HepG2 (cell line): Measurements from ENCODE around the gene PLCB2. TPM values are rescaled to one million over a fixed set of nuclear protein-coding genes. Genes with fewer than 3 reads are reported as not detected.

Source experiments
- ATAC-seq: fragments of 200-7000 bp; cut with Tn5 transposase; 3 replicates; pipeline ENCODE4 v1.9.1; 2020; ENCODE audit warnings: mild to moderate bottlenecking, moderate library complexity
- BruUV-seq: library from RNA; stranded (reverse); fragments of 400-500 nt; replicated peaks from 2 replicates; lab custom pipeline; 2021; lab: Mats Ljungman, UMichigan
- CTCF ChIA-PET: fragments of 300-600 bp; formaldehyde crosslinking; extraction: SDS; loops from one replicate; lab custom pipeline; 2021; ENCODE audit warnings: low total read pairs, inconsistent platforms, low intra/inter-chr PET ratio; lab: Yijun Ruan, JAX
- POLR2A ChIA-PET: fragments of 350-600 bp; sonication (Branson Sonifier 250); formaldehyde crosslinking; loops from one replicate; lab custom pipeline; 2020; ENCODE audit warnings: antibody characterized with exemption, inconsistent platforms; lab: Yijun Ruan, JAX
- DNase-seq: peaks from one replicate; pipeline ENCODE4 v3.0.0-alpha.2; 2015; ENCODE audit warnings: low spot score
- FAIRE-seq: peaks from 3 replicates; lab custom pipeline; 2011; peaks lifted over from hg19 to GRCh38; lab: Jason Lieb, UNC
- H2AFZ ChIP-seq: one replicate; pipeline ENCODE4 v1.6.1; 2011; ENCODE audit warnings: low read length, inconsistent platforms
- H3K27ac ChIP-seq: fragments of 300-600 bp; 3 replicates; pipeline ENCODE4 v1.8.0; 2011; ENCODE audit warnings: mixed run types, mild to moderate bottlenecking, mixed read lengths, low read length, inconsistent platforms; ENCODE audit not compliant: insufficient read depth; ENCODE audit errors: extremely low read length
- H3K27me3 ChIP-seq, 2 experiments: fragments of 200-600 bp in 1 of 2; 2 replicates in 1 of 2; 3 replicates in 1 of 2; pipeline versions ENCODE4 v1.6.0 to v1.8.0; 2011; ENCODE audit warnings: low read length in 2 of 2, mild to moderate bottlenecking in 2 of 2, moderate library complexity in 2 of 2, inconsistent platforms in 1 of 2; ENCODE audit not compliant: insufficient read depth in 2 of 2, control insufficient read depth in 1 of 2
- H3K36me3 ChIP-seq, 2 experiments: fragments of 200-600 bp in 1 of 2; replicated peaks in 1 of 2; 2 replicates in 1 of 2; 3 replicates in 1 of 2; pipeline versions ENCODE4 v1.5.1 to v1.8.0; 2011; ENCODE audit warnings: low read length in 2 of 2, inconsistent platforms in 1 of 2; ENCODE audit not compliant: insufficient read depth in 2 of 2, control insufficient read depth in 1 of 2
- H3K4me1 ChIP-seq: 2 replicates; pipeline ENCODE4 v1.5.1; 2012; ENCODE audit warnings: low read length, inconsistent platforms; ENCODE audit not compliant: insufficient read depth
- H3K4me2 ChIP-seq: 2 replicates; pipeline ENCODE4 v1.6.0; 2011; ENCODE audit warnings: low read depth, low read length, inconsistent platforms
- H3K4me3 ChIP-seq, 3 experiments: fragments of 200-600 bp in 1 of 3; sonication (generic), shearing (Covaris generic) in 1 of 3; replicated peaks in 1 of 3; 2 replicates each; pipeline ENCODE4 v1.5.1; 2011 to 2016; ENCODE audit warnings: low read length in 3 of 3, inconsistent platforms in 2 of 3, low read depth in 2 of 3, mild to moderate bottlenecking in 2 of 3, control low read depth in 1 of 3, mixed read lengths in 1 of 3; ENCODE audit not compliant: insufficient read depth in 1 of 3
- H3K79me2 ChIP-seq: one replicate; pipeline ENCODE4 v1.6.1; 2011; ENCODE audit warnings: low read length, inconsistent platforms; ENCODE audit not compliant: insufficient read depth
- H3K9ac ChIP-seq: 2 replicates; pipeline ENCODE4 v1.6.0; 2011; ENCODE audit warnings: mild to moderate bottlenecking, low read depth, low read length, inconsistent platforms; ENCODE audit not compliant: insufficient read depth
- H3K9me3 ChIP-seq: 2 replicates; pipeline ENCODE4 v1.5.1; 2012; ENCODE audit warnings: mild to moderate bottlenecking, low read length
- H4K20me1 ChIP-seq: 2 replicates; pipeline ENCODE4 v1.6.0; 2011; ENCODE audit warnings: inconsistent platforms, mild to moderate bottlenecking, low read length, moderate library complexity; ENCODE audit not compliant: insufficient read depth
- ARID3A ChIP-seq: IDR thresholded peaks from 2 replicates; pipeline ENCODE4 v1.6.1; 2012; ENCODE audit warnings: low read depth, low read length, improper control_type of control experiment
- CCDC6 ChIP-seq: sonication (generic); formaldehyde crosslinking; IDR thresholded peaks from 2 replicates; pipeline ENCODE4 v1.8.1; 2022; ENCODE audit warnings: mild to moderate bottlenecking, missing genetic modification reagents, moderate library complexity
- FOXJ3 ChIP-seq: sonication (generic); formaldehyde crosslinking; IDR thresholded peaks from 2 replicates; pipeline ENCODE4 v1.4.0; 2020; ENCODE audit warnings: missing genetic modification reagents, mild to moderate bottlenecking, borderline replicate concordance
- FOXK1 ChIP-seq: sonication (generic); formaldehyde crosslinking; IDR thresholded peaks from 2 replicates; pipeline ENCODE4 v1.4.0; 2020; ENCODE audit warnings: low read depth, missing genetic modification reagents, borderline replicate concordance
- FOXM1 ChIP-seq: sonication (generic); formaldehyde crosslinking; IDR thresholded peaks from 2 replicates; pipeline ENCODE4 v1.5.0; 2020; ENCODE audit warnings: missing genetic modification reagents
- JDP2 ChIP-seq: sonication (generic); formaldehyde crosslinking; IDR thresholded peaks from 2 replicates; pipeline ENCODE4 v1.8.1; 2022; ENCODE audit warnings: missing genetic modification reagents, borderline replicate concordance
- PCBP1 ChIP-seq: fragments of 200-400 bp; formaldehyde crosslinking; IDR thresholded peaks from 2 replicates; pipeline ENCODE4 v1.6.1; 2017; ENCODE audit warnings: mild to moderate bottlenecking, low read depth, low read length, borderline replicate concordance
- SIX1 ChIP-seq: sonication (generic); formaldehyde crosslinking; IDR thresholded peaks from 2 replicates; pipeline ENCODE4 v1.4.0; 2020; ENCODE audit warnings: missing genetic modification reagents, borderline replicate concordance
- SUZ12 ChIP-seq: fragments of 150-350 bp; IDR thresholded peaks from 2 replicates; pipeline ENCODE4 v1.6.1; 2014; ENCODE audit warnings: low read depth, low read length
- TARDBP ChIP-seq: sonication (generic); formaldehyde crosslinking; IDR thresholded peaks from 2 replicates; pipeline ENCODE4 v1.8.0; 2022; ENCODE audit warnings: mild to moderate bottlenecking, missing genetic modification reagents
- ZMYM2 ChIP-seq: sonication (generic); formaldehyde crosslinking; IDR thresholded peaks from 2 replicates; pipeline ENCODE4 v1.8.0; 2022; ENCODE audit warnings: mild to moderate bottlenecking, missing genetic modification reagents
- ZNF337 ChIP-seq: sonication (generic); formaldehyde crosslinking; IDR thresholded peaks from 2 replicates; pipeline ENCODE4 v1.5.1; 2020; ENCODE audit warnings: missing genetic modification reagents, low read depth, mild to moderate bottlenecking, borderline replicate concordance
- ZNF709 ChIP-seq: sonication (generic); formaldehyde crosslinking; IDR thresholded peaks from 2 replicates; pipeline ENCODE4 v1.5.0; 2020; ENCODE audit warnings: mild to moderate bottlenecking, missing genetic modification reagents
- ZNF775 ChIP-seq: sonication (generic); formaldehyde crosslinking; IDR thresholded peaks from 2 replicates; pipeline ENCODE4 v1.4.0; 2020; ENCODE audit warnings: missing genetic modification reagents, mild to moderate bottlenecking, moderate library complexity, borderline replicate concordance
- WGBS: methylation state at CpG from one replicate; pipeline ENCODE4 v1.1.6; 2017; ENCODE audit warnings: low lambda C conversion rate; 5-methylcytosine and 5-hydroxymethylcytosine counted together
- in situ Hi-C: cut with HindIII; loops from 2 replicates; pipeline ENCODE4 v1.10.0; 2017; ENCODE audit warnings: low pct_unique_long_range_greater_than_20kb; ENCODE audit not compliant: extremely low pct_ligation_motif_present
- intact Hi-C: fragments of 100-400 bp; cut with micrococcal nuclease; formaldehyde crosslinking; loops from one replicate; pipeline ENCODE4 v1.10.0; 2022; ENCODE audit not compliant: unreplicated experiment
- polyA plus RNA-seq, 8 experiments: library from polyadenylated mRNA; depleted of rRNA in 3 of 8; stranded (reverse) in 7 of 8; unstranded in 1 of 8; fragments of >200 nt; fragmentation: Illumina TruSeq in 4 of 8; extraction: Trizol in 4 of 8; gene quantifications; 2 replicates each; pipeline versions ENCODE4 v1.2.1 to v1.2.3, GENCODE V29; 2011 to 2016; ENCODE audit warnings: low read depth in 4 of 8, missing spikeins in 1 of 8, mixed read lengths in 1 of 8; ENCODE audit not compliant: insufficient read depth in 1 of 8
- total RNA-seq, 5 experiments: library from RNA; depleted of rRNA; stranded (reverse); fragments of >200 nt; fragmentation: Illumina TruSeq; extraction: Trizol; gene quantifications; 2 replicates each; pipeline ENCODE4 v1.2.3, GENCODE V29; 2016; ENCODE audit warnings: low read depth in 1 of 5
- TF ChIP-seq, protein P1 (sequence below): sonication (generic); formaldehyde crosslinking; IDR thresholded peaks from 2 replicates; pipeline ENCODE4 v1.4.0; 2020; ENCODE audit warnings: mild to moderate bottlenecking, missing genetic modification reagents

Gene PLCB2
- total and polyA plus RNA-seq, 2 of the 13 experiments (the other 11 are each of a cell fraction or from before 2014, with no cell fraction given): 0.11 TPM; not detected in 1

DNA sequence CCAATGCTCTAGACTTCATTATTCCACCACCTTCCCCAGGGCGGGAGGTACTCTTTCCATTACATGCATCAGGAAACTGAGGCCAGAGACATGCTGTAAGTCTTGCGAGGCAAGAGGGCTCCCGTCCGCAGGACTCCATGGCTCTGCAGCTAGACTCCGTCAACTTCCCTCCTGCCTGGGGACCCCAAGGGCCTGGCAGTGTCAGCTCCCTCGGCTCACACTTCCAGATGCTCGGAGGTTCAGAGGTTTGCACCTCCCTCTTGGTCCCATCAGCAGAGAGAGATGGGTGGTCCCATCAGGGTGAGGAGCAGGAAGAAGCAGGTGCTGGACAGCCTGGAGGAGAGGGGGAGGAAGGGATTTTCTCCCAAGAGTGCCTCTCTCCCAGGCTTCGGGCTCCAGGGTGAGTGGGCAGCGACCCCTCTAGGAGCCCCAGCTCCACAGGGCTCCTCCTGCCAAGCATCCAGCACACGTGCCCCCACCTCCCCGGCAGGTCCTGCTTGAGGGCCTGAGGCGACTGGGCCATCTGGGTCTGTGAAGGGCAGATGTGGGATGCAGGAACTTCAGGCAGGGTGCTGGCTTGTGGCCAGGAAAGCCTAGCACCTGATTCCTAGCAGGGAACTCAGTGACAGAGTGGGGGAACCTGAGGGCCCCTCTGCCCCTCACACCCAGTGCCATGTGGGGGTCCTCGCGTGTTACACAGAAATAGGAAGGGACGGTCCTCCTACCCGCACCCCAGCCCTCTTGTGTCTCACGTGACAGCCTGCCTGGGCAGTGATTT lies 59.5 kb downstream of the PLCB2 start (continued):
- no peak for TF ChIP-seq SIX1
- TF ChIP-seq FOXM1: no peak
- TF ChIP-seq TARDBP (CRISPR knock-in tag): no peak
- no peak for TF ChIP-seq PCBP1
- TF ChIP-seq FOXK1: no peak
- no peak for TF ChIP-seq CCDC6 (CRISPR knock-in tag)

DNA sequence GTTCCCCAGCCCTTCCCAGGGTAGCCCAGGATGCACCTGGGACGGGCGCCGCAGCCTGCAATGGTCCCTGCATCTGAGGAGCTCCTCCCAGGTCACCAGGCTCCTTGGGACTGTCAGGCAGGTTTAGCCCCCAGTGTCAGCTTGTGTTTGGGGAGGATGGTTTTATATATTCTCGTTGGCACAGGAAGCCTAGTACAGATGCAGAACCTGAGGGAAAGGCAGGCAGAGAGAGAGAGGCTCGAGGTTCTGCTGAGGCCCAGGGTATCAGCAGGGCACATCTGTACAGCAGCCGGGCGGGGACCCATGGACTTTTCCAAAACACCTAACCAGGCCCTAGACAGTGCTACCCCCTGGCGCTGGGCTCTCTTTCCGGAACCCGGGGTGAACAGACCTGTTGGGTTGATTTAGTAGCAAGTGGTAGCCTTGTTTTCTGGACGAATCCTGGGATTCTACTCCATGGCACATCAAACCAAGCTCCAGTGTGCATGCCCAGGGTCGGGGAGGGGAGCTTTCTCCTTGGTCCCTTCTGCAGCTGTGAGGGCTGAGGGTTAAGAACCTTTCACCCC lies 60.2 kb downstream of the PLCB2 start:
- POLR2A ChIA-PET: no interaction called here
- Histone ChIP-seq H3K4me2 (no peak overlapping the region), H3K9ac (no peak overlapping the region), H3K27me3 (peaks cover 0 to 54% of the 10 kb centered on the region in 2 experiments; a peak in 4 of 5 replicates), H3K27ac (no peak overlapping the region), H4K20me1 (no peaks in the 10 kb centered on the region), H3K36me3 (no peaks in the 10 kb centered on the region), H2AFZ (no peak overlapping the region), H3K9me3 (no peaks in the 10 kb centered on the region), H3K4me1 (peaks cover 28% of the 10 kb centered on the region), H3K79me2 (no peaks in the 10 kb centered on the region), H3K4me3 (no peak overlapping the region)
- ATAC-seq (no peak), DNase-seq (no peak), FAIRE-seq (no peak)
- no TSS peak for BruUV-seq
- 50% methylated on average over 4 of the region's 12 CpGs for WGBS
- intact Hi-C loops: no loop called here
- CTCF ChIA-PET: no interaction called here
- in situ Hi-C loops: no loop called here
- TF ChIP-seq FOXJ3 (CRISPR knock-in tag) (no peak), JDP2 (no peak), ZNF337 (CRISPR knock-in tag) (no peak), ZNF775 (CRISPR knock-in tag) (no peak), SUZ12 (no peak), ZMYM2 (CRISPR knock-in tag) (no peak), ARID3A (no peak), ZNF709 (no peak)
- TF ChIP-seq, protein P1, sequence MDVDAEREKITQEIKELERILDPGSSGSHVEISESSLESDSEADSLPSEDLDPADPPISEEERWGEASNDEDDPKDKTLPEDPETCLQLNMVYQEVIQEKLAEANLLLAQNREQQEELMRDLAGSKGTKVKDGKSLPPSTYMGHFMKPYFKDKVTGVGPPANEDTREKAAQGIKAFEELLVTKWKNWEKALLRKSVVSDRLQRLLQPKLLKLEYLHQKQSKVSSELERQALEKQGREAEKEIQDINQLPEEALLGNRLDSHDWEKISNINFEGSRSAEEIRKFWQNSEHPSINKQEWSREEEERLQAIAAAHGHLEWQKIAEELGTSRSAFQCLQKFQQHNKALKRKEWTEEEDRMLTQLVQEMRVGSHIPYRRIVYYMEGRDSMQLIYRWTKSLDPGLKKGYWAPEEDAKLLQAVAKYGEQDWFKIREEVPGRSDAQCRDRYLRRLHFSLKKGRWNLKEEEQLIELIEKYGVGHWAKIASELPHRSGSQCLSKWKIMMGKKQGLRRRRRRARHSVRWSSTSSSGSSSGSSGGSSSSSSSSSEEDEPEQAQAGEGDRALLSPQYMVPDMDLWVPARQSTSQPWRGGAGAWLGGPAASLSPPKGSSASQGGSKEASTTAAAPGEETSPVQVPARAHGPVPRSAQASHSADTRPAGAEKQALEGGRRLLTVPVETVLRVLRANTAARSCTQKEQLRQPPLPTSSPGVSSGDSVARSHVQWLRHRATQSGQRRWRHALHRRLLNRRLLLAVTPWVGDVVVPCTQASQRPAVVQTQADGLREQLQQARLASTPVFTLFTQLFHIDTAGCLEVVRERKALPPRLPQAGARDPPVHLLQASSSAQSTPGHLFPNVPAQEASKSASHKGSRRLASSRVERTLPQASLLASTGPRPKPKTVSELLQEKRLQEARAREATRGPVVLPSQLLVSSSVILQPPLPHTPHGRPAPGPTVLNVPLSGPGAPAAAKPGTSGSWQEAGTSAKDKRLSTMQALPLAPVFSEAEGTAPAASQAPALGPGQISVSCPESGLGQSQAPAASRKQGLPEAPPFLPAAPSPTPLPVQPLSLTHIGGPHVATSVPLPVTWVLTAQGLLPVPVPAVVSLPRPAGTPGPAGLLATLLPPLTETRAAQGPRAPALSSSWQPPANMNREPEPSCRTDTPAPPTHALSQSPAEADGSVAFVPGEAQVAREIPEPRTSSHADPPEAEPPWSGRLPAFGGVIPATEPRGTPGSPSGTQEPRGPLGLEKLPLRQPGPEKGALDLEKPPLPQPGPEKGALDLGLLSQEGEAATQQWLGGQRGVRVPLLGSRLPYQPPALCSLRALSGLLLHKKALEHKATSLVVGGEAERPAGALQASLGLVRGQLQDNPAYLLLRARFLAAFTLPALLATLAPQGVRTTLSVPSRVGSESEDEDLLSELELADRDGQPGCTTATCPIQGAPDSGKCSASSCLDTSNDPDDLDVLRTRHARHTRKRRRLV (CRISPR knock-in tag): no peak
